ENCODE data around the gene PRM3. TPM values are rescaled to one million over a fixed set of nuclear protein-coding genes. Genes with fewer than 3 reads are reported as not detected.
"Not testable (repeated sequence)": the region's sequence is repeated elsewhere in the genome, so short reads cannot be mapped to it uniquely, and the experiment has no call there.

PRM3 gene
- total RNA-seq, 4 donors from 2014 or later = not detected

- no peak for TF ChIP-seq POLR2A (IDR thresholded peaks at IDR 0.05)
- no peak for TF ChIP-seq CTCF (IDR thresholded peaks at IDR 0.05)
- peaks cover 12 to 37% (median 16%) of the 10 kb centered on the region in 3 donors for H3K4me1 ChIP-seq
- H3K4me3 ChIP-seq = no peak overlapping the region
- no peak for DNase-seq
- H3K27me3 ChIP-seq = peaks cover 0 to 6% (median 0%) of the 10 kb centered on the region in 4 donors
- H3K36me3 ChIP-seq = no peaks in the 10 kb centered on the region
- H3K27ac ChIP-seq = no peak overlapping the region
- intact Hi-C loops (cut with DNase I) = no loop called here
- no peaks in the 10 kb centered on the region for H3K9me3 ChIP-seq
- whole genome bisulfite sequencing, 2 donors = 71 to 85% methylated on average over 3 of the region's 3 CpGs
Measured at GRCh38 chr16:11296351-11296705, 22.9 kb upstream of the PRM3 start.

GRCh38 chr16:11295672-11296071 lies 22.2 kb upstream of the PRM3 start:
- DNase-seq = no peak
- no peaks in the 10 kb centered on the region for H3K9me3 ChIP-seq
- peaks cover 12 to 37% (median 16%) of the 10 kb centered on the region in 3 donors for H3K4me1 ChIP-seq
- H3K4me3 ChIP-seq = no peak overlapping the region
- H3K27me3 ChIP-seq = peaks cover 0 to 6% (median 0%) of the 10 kb centered on the region in 4 donors
- 88 to 89% methylated on average over 4 of the region's 4 CpGs for WGBS, 2 donors
- H3K27ac ChIP-seq = no peak overlapping the region
- intact Hi-C loops (cut with DNase I) = no loop called here
- TF ChIP-seq CTCF (IDR thresholded peaks at IDR 0.05) = no peak
- TF ChIP-seq POLR2A (IDR thresholded peaks at IDR 0.05) = no peak
- H3K36me3 ChIP-seq = no peaks in the 10 kb centered on the region

GRCh38 chr16:11292076-11292748 lies 18.8 kb upstream of the PRM3 start:
- H3K4me1 ChIP-seq = peaks cover 5 to 8% (median 7%) of the 10 kb centered on the region in 3 donors
- DNase-seq = no peak

GRCh38 chr16:11291091-11291703 lies 17.8 kb upstream of the PRM3 start:
- 52 to 77% methylated on average over 10 of the region's 10 CpGs for WGBS, 2 donors
- H3K27ac ChIP-seq = no peak overlapping the region
- peaks cover 0 to 6% (median 0%) of the 10 kb centered on the region in 4 donors for H3K27me3 ChIP-seq
- no peaks in the 10 kb centered on the region for H3K36me3 ChIP-seq
- no peak for TF ChIP-seq POLR2A (IDR thresholded peaks at IDR 0.05)
- no peak for TF ChIP-seq CTCF (IDR thresholded peaks at IDR 0.05)
- H3K9me3 ChIP-seq = no peaks in the 10 kb centered on the region
- intact Hi-C loops (cut with DNase I) = no loop called here
- no peak for DNase-seq
- H3K4me3 ChIP-seq = no peak overlapping the region
- no peaks in the 10 kb centered on the region for H3K4me1 ChIP-seq

More at GRCh38 chr16:11292076-11292748, 18.8 kb upstream of the PRM3 start:
- peaks cover 0 to 6% (median 0%) of the 10 kb centered on the region in 4 donors for H3K27me3 ChIP-seq
- no peaks in the 10 kb centered on the region for H3K9me3 ChIP-seq
- 88% methylated on average over 7 of the region's 7 CpGs for WGBS, 2 donors
- no peak overlapping the region for H3K27ac ChIP-seq
- TF ChIP-seq POLR2A (IDR thresholded peaks at IDR 0.05) (no peak), CTCF (IDR thresholded peaks at IDR 0.05) (no peak)
- no peaks in the 10 kb centered on the region for H3K36me3 ChIP-seq
- no peak overlapping the region for H3K4me3 ChIP-seq
- intact Hi-C loops (cut with DNase I) = no loop called here

GRCh38 chr16:11290102-11290893 lies 16.9 kb upstream of the PRM3 start:
- no peak for DNase-seq
- Histone ChIP-seq H3K27ac (no peak overlapping the region), H3K4me1 (no peaks in the 10 kb centered on the region), H3K27me3 (peaks cover 0 to 6% (median 0%) of the 10 kb centered on the region in 4 donors), H3K4me3 (no peak overlapping the region), H3K36me3 (no peaks in the 10 kb centered on the region), H3K9me3 (no peaks in the 10 kb centered on the region)
- TF ChIP-seq POLR2A (IDR thresholded peaks at IDR 0.05) (no peak), CTCF (IDR thresholded peaks at IDR 0.05) (no peak)
- WGBS, 2 donors = 88 to 94% methylated on average over 8 of the region's 8 CpGs
- intact Hi-C loops (cut with DNase I) = no loop called here

GRCh38 chr16:11289696-11290095 lies 16.3 kb upstream of the PRM3 start:
- intact Hi-C loops (cut with DNase I); H3K4me1 ChIP-seq; H3K27me3 ChIP-seq; H3K36me3 ChIP-seq; H3K4me3 ChIP-seq; H3K9me3 ChIP-seq; H3K27ac ChIP-seq; DNase-seq: not testable (repeated sequence)
- 83 to 84% methylated on average over 4 of the region's 4 CpGs for WGBS, 2 donors
